ENCODE results near the gene NOVA1. TPM values are rescaled to one million over a fixed set of nuclear protein-coding genes. Genes with fewer than 3 reads are reported as not detected.

NOVA1 gene
- total RNA-seq, 4 donors from 2014 or later: 13.1 to 43.1 (median 20.4) TPM

DNA sequence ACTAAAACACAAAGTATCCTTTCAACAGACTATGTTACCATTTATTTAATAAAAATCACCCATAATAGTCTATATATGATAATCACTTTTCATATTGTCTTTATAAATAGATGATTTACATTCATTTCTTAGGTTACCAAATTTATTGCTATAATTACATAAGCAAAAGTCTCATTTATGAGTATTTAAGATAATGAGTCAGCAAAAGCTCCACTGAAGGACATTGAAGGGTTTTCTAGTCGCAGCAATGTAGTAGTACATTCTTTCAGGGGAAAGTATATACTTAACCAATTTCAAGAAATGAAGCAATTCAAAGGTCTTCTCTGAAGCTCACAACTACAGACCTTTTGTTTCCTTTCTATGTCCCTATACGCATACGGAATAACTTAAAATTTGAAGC is 110.9 kb downstream of the NOVA1 start:
- Histone ChIP-seq H3K9me3 (no peaks in the 10 kb centered on the region), H3K4me1 (no peaks in the 10 kb centered on the region), H3K36me3 (no peaks in the 10 kb centered on the region), H3K4me3 (no peak overlapping the region), H3K27me3 (no peaks in the 10 kb centered on the region), H3K27ac (no peak overlapping the region)
- intact Hi-C loops (cut with DNase I; ENCODE audit: low total_unique reads): no loop called here
- TF ChIP-seq CTCF (IDR thresholded peaks at IDR 0.05): no peak
- no peak for TF ChIP-seq POLR2A (IDR thresholded peaks at IDR 0.05)
- DNase-seq: no peak

DNA sequence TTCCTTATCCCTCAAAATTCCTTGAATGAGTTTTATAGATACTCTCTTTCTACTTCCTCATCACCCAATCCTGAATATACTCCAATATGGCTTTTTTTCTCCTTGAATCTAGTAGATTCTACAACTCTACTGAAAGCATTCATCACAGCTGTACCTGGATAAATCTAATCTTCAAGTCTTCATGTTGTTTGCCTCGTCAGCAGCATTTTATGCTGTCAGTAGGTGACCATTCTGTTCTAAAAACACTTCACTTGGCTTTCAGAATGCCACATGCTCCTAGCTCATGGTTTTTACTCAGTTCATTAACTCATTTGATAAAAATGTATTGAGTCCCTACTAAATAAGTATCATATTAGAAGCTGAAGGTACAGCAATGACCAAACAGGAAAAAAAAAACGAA is 113.3 kb downstream of the NOVA1 start:
- H3K4me1 ChIP-seq: no peaks in the 10 kb centered on the region
- no peaks in the 10 kb centered on the region for H3K27me3 ChIP-seq
- no peaks in the 10 kb centered on the region for H3K9me3 ChIP-seq
- intact Hi-C loops (cut with DNase I; ENCODE audit: low total_unique reads): no loop called here
- no peaks in the 10 kb centered on the region for H3K36me3 ChIP-seq
- no peak overlapping the region for H3K27ac ChIP-seq
- H3K4me3 ChIP-seq: no peak overlapping the region
- TF ChIP-seq POLR2A (IDR thresholded peaks at IDR 0.05): no peak
- no peak for TF ChIP-seq CTCF (IDR thresholded peaks at IDR 0.05)
- DNase-seq: no peak

DNA sequence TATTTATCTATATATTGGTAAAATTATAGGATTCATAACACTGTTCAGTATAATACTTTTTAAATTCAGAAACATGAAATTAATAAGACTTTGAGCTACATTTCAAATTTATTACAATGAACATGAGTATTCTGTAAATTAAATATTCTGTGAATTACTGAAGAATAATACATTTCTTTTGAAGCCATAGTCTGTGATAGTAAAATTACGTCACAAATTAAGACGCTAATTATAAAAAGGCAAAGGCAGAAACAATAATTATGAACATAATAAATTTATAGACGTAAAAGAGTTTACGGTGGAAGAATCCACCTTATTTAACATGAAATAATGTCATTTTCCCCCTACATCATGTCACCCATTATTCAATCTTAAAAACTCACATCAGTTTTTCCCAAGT is 118.9 kb downstream of the NOVA1 start:
- Histone ChIP-seq H3K27ac (no peak overlapping the region), H3K9me3 (no peaks in the 10 kb centered on the region), H3K36me3 (no peaks in the 10 kb centered on the region), H3K27me3 (no peaks in the 10 kb centered on the region), H3K4me3 (no peak overlapping the region), H3K4me1 (no peaks in the 10 kb centered on the region)
- intact Hi-C loops (cut with DNase I; ENCODE audit: low total_unique reads): no loop called here
- TF ChIP-seq CTCF (IDR thresholded peaks at IDR 0.05) (no peak), POLR2A (IDR thresholded peaks at IDR 0.05) (no peak)
- DNase-seq: no peak

- intact Hi-C loops (cut with DNase I; ENCODE audit: low total_unique reads): no loop called here
- Histone ChIP-seq H3K36me3 (no peaks in the 10 kb centered on the region), H3K27ac (no peak overlapping the region), H3K4me1 (no peaks in the 10 kb centered on the region), H3K4me3 (no peak overlapping the region), H3K9me3 (no peaks in the 10 kb centered on the region), H3K27me3 (no peaks in the 10 kb centered on the region)
- no peak for DNase-seq
- TF ChIP-seq CTCF (IDR thresholded peaks at IDR 0.05) (no peak), POLR2A (IDR thresholded peaks at IDR 0.05) (no peak)
Observed at GRCh38 chr14:26466862-26467261, 131.0 kb downstream of the NOVA1 start.

- Histone ChIP-seq H3K4me1 (no peaks in the 10 kb centered on the region), H3K4me3 (no peak overlapping the region), H3K9me3 (no peaks in the 10 kb centered on the region), H3K36me3 (no peaks in the 10 kb centered on the region), H3K27ac (no peak overlapping the region), H3K27me3 (no peaks in the 10 kb centered on the region)
- TF ChIP-seq CTCF (IDR thresholded peaks at IDR 0.05) (no peak), POLR2A (IDR thresholded peaks at IDR 0.05) (no peak)
- intact Hi-C loops (cut with DNase I; ENCODE audit: low total_unique reads): no loop called here
- no peak for DNase-seq
Observed at GRCh38 chr14:26463136-26463535, 134.7 kb downstream of the NOVA1 start.
